ENCODE results near the gene ARHGAP5.

ARHGAP5 gene

DNA sequence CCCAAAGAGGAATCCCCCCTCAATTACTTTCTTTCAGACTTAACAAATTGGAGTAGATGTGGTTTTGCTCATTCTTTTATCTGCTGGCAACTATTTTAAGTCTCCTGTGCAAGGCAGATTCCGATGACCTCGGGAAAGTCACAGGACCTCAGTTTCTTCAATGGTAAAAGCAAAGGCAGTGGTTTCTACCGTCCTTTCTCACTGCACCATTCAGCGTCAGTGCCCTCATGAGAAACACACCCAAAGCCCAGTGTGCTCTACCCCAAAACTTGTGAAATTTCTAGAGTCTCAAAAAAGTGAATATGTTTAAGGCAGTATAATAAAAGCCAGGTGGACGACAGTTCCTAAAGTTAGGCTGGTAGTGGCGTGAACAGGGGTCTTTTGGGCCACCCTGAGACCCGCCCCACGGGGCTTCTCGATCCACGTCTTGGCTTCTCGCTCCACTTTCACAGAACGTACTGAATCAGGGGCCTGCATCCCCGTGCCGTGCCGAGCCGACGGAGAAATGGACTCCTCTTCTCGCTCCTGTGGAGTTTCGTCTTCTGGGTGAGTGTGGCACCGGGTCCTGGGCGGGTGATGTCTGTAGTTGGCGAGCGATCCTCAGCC, 1.3 kb upstream of the ARHGAP5 start:
- DNase-seq = no peak

DNA sequence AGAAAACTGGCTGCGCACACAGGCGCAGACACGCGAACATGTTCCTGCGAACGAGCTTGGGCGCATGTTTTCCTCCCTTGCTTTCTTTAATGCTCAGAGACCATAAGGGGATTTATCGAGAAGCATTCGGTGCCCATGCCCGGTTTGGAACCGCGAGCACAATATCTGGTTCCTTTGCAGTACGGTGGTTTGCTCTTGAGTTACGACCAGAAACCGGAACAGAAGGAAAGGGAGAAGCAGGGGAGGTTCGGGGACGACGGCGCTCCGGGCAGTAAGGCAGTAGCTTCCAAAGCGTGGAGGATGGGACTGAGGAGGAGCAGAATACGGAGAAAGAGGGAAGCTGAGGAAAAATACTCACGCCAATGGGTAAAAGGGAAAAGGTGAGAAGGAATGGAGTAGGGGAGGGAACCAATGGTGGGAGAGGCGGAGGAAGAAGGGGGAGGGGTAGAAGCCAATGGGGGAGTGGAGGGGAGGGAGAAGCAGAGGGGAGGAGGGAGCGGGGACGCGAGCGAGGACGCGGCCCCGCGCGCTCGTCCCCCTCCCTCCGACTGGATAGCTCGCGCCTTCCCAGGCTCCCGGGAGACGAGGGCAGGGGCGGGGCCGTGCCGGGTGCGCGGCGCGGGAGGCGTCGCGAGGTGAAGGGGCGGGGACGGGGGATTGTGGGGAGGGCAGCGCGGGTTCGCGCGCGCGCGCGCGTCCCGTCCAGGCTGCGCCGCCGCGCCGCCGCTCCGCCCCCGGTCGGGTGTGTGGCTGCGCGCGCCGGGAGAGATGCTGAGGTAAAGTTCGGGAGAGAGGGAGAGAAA, 625 bp upstream of the ARHGAP5 start:
- DNase-seq = peak; percentile 71

DNA sequence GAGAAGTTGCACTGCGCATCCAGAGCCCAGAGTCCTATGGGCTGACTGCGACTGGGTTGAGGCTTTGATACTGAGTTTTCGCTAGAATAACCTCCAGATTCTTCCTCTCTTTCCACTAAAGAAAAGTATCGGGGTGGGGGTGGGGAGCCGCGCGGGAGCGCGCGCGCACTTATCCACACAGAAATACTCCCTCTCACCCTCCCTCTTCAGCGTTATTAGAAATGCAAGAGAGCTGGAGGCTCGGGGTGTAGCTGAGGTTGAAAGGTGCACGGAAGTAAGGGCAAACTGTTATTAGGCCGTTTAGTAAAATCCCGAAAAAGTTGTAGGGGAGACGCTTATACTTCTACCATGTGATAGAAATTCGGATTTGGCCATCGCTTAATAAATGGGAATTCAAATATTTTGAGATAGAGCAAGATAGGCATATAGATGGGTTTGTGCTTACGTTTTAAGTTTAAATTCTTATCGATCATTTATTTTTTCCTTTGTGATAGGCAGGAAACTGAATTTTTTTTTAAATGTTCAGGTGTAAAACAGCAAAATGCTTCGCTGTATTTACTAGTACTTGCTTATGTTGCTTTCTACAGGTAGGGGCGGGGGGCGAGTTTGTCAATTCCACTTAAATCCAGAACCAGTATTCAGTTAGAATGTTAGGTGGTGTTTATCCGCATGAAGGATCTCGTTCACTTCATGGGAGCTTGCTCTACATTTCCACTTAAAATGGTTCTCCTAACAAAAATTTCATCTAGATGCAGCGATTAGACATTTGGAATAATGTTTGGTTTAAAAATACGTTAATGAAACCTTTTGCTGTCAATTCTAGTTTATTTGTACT, 1.1 kb downstream of the ARHGAP5 start:
- peak; percentile 17 for DNase-seq

DNA sequence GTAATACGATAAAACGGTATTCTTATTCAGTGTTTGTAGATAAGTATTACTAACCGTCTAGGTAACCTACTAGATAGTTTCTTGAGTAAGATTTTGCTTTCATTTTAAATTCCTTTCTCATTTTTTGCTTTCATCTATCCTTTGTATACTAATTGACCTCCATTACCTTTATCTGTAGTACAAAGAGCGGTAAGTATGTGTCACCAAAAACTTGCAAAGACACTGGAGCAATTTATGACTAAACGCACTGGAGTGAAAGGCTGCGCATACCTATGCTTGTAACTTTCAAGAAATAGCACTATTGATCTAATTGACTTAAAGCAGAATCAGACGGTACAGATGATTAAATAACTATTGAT, 1.7 kb downstream of the ARHGAP5 start:
- DNase-seq = no peak

DNA sequence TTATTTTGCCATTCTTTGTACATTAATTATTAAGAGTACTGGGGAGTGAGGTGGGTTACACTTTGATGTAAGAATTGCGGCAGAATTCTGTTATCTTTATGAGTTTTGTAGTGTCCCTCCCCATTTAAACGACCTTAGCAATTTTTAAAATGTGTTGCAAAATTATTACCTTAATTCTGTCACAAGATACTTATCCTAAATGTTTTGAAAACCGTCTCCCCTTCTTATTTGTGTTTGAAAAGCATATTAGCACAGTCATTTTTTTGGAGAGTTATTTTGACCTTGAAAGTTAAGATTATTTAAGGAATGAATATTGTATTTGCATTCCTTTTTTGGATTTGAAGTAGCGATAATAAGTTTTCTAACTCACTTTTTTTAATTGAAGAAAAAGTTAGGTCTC, 2.2 kb downstream of the ARHGAP5 start:
- DNase-seq = no peak

DNA sequence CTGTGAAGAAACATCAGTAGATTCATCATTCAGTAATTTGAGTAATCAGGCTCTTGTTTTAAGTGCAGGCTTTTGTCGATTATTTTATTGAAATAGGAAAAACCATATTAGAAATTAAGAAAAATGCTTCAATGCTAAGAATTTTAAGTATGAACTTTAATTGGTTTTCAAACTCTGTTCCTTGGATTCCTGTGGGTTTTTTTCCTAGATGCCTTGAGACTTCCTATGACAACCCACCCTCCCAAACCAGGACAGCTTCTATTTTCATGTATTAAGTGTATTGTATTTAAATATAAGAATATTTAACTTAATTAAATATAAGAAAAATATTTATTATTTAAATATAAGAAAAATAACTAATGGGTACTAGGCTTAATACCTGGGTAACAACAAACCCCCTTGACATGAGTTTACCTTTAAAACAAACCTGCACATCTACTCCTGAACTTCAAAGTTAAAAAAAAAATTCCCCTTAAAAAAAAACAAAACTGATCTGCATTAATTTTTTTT, 3.0 kb downstream of the ARHGAP5 start:
- no peak for DNase-seq

DNA sequence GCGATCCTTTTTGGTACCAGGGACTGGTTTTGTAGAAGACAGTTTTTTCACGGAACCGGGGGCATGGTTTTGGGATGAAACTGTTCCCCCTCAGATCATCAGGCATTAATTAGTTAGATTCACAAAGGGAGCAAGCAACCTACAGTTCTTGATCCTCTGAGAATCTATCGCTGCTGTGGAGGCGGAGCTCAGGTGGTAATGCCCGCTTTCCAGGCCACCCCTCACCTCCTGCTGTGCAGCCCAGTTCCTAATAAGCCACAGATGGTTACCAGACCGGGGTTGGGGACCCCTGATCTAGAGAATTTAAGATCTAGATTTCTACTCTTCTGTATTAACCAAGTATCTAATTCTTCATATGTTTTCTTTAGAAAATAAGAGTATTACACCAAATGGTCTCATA, 4.8 kb downstream of the ARHGAP5 start:
- no peak for DNase-seq

DNA sequence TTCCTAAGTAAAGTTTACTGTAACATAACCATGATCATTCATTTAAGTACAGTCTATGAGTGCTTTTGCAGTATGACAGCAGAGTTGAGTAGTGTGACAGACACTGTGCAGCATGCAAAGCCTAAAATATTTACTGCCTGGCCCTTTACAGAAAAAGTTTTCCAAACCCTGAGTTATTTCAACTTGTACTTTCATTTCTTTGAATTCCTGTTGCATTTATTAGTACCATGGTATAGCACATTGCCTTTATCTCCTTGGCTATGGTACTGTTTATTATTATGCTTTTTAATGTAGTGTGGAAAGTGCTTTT, 6.2 kb downstream of the ARHGAP5 start:
- no peak for DNase-seq

DNA sequence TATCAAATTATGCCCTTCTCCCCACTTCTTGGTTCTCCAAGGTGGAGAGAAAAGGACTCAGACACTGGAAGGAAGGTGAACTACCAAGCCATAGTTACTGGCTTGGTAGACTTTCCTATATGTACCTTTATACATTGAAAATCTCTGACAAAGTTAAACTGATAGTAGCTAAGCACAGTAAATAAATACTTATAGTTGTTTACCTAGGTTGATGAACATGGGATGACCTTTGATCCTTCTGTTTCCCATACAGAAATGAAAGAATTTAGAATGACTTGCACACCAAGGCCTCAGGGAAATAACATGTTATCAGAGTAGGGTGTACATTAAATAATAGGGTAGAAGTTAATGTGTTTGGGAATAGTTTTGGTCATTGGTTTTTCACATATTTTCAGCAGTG, 6.7 kb downstream of the ARHGAP5 start:
- DNase-seq = no peak

DNA sequence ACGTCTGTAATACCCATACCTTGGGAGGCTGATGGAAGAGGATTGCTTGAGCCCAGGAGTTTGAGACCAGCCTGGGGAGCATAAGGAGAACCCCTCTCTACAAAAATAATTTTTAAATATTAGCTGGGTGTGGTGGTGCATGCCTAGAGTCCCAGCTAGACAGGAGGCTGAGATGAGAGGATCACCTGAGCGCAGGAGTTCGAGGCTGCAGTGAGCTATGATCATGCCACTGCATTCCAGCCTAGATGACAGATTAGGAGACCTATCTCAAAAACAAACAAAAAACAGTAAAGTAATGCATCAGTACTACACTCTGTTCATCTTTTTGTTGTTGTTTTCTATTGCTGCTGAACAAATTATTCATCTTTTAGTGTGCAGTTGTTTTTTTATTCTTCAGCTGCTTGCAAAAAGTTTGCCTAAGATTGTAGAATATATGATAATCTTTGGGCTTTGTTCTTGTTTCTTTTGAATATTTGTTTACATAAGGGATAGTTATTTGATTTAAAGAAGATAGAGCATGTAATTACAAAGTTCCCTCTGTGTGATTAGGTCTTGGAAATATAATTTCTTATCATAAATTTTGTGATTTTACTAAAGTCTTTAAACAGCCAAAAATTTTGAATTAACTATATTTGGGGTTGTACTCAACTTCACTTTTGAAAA, 8.2 kb downstream of the ARHGAP5 start:
- no peak for DNase-seq

DNA sequence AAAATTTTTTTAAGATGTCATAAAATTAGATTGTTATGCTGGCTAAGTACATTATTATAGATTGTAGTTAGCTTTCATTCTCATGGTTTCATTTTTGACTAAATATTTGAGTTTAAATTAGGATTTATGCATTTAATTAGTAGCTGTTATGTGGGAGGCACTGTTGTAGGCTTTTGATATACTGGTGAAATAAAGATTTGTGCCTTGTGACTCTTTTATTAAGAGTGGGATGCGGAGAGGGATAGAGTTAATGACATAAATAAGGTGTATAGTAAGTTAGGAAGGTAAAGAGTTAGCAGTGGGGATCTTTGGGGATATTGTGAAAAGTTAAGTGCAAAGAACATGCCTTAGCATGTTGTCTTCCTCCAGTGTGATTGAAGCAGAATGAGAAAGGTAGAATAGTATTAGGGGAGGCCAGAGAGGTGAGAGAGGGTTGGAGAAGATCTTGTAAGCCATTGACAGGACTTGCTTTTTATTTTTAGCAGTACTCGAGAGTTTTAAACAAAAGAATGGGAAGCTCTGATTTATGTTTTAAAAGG, 8.8 kb downstream of the ARHGAP5 start:
- DNase-seq = no peak

DNA sequence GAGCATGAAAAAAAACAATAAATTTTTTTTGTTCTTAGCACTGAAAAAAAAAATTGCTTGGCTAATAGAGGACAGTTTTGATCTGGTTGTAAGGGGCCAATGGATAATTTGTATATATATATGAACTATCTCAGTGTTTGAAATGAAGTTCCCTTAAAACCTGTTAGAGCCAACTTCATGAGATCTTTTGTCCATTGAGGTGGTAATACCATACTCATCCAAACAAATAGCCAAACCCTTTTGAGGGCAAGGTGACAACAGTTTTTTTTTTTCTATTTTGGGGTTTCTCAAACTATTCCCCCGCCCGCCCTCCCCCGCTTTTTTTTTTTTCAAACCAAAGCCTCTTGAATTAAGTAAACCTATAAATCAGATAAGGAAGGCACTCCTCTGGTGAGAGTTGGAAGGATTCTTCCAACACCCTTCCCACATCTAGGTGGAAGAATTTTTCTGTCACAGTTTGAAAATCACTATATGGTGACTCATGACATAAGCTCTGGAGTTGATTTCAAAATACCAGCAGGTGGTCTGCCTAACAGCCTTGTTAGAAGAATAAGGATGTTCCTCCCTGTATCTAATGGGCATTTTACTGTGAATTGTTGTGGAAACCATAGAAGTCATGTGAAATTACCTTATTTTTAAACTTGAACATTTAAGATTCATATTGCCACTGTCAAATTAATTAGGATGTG, 10.2 kb downstream of the ARHGAP5 start:
- no peak for DNase-seq

DNA sequence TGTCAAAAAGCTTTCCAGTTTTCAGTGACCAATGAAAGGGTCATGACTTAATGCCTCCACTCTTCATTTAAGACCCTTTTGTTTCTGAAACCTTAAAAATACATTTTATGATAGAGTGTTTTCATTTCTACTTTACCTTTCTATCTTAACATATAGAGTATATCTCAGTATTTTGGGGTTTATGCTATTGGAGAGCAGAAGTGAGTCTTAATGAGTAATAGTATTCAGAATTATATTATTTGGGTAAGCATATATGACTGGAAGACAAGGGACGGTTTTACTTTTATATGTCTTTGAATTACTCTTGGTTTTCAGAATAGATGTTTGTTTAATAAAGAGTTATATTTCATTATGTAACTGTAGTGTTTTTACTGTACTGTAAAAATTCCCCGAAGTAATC, 10.8 kb downstream of the ARHGAP5 start:
- no peak for DNase-seq

DNA sequence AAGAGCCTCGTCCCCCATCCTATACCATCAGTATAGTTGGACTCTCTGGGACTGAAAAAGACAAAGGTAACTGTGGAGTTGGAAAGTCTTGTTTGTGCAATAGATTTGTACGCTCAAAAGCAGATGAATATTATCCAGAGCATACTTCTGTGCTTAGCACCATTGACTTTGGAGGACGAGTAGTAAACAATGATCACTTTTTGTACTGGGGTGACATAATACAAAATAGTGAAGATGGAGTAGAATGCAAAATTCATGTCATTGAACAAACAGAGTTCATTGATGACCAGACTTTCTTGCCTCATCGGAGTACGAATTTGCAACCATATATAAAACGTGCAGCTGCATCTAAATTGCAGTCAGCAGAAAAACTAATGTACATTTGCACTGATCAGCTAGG, 13.6 kb downstream of the ARHGAP5 start:
- no peak for DNase-seq

DNA sequence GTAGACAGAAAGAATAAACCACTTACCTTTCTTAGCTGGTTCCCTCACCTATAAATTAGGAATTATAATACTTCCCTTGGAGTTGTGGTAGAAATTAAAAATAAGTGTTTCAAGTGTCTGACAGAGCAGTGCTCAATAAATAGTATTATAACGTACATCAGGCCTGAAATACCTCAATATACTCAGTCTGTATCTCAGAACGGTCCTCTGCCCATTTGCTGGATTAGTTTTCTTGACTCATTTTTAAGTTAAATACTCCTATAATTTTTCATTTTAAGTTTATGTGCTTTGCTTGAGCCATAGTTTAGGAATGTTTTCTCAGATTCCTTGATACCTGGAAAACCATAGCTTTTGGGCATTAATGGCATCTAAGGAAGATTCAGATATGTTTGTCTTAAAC, 22.4 kb downstream of the ARHGAP5 start:
- no peak for DNase-seq

DNA sequence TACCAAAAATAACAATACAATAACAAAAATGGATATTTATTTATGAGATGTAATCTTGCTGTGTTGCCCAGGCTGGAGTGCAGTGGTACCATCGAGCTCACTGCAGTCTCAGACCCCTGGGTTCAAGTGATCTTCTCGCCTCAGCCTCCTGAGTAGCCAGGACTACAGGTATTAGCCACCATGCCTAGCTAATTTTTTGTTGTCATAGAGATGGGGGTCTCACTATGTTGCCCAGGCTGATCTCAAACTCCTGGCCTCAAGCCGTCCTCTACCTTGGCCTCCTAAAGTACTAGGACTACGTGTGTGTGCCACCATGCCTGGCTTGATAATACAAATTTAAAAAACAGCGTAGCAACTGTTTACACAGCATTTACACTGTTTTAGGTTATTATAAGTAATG, 23.1 kb downstream of the ARHGAP5 start:
- no peak for DNase-seq

DNA sequence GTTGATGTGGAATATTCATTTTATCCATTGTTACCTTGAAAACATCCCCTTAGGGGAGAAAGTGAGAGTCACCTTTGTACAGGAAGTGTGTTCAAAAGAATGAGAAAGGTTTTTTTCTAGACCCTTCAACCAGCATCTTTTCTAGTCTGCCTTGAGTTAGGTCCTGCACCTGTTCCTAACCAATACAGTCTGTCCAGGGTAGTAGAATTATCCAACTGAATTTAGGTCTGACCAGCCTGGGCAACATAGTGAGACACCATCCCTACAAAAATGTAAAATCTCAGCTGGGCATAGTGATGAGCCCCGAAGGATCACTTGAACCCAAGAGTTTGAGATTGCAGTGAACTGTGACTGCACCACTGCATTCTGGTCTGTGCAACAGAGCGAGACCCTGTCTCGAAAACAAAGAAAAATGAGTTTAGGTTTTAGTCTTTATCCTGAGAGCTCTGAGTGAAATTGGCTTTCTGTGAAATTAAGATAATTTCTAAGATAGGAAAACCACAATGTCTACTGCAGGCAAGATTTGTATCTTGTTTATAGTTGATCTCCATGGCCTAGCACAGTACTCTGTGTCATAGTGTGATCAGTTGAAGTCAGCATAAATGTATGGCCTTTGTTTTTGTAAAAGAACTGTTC, 25.2 kb downstream of the ARHGAP5 start:
- DNase-seq = no peak

DNA sequence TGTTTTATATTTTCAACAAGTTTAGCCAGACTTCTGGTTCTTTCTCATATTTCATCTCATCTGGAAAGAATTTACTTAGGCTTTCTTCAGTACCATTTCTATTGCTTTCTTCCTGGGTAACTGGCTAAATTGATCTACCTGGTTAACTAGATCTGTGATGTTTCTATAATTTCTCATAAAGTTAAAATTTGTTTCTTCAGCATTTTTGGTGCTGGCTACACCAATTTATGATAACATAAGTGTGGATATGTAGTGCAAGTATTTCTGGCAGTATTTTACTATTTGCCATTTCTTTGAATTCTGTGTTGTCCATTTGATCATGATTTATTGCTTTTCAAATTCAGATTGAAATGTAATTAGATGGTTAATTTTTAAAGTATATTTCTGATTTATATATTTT, 25.9 kb downstream of the ARHGAP5 start:
- no peak for DNase-seq

DNA sequence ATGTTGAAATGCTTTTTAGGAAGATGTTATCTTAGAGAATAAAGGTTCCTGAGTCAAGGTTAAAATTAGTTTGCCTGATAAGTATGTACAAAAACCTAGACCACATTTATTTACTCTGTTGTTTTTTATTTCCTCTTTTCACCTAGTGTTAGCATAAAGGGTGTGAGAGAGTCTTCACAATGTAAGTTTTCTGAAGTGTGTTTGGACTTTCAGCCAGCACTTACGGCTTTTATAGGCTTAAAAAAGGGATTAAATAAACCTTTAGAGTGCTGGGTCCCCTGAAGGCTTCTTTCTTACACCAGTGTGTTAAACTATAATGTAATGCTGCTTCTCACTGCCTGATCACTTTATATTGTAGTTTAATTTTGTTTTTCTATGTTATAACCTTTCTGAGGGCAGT, 27.2 kb downstream of the ARHGAP5 start:
- DNase-seq = no peak

DNA sequence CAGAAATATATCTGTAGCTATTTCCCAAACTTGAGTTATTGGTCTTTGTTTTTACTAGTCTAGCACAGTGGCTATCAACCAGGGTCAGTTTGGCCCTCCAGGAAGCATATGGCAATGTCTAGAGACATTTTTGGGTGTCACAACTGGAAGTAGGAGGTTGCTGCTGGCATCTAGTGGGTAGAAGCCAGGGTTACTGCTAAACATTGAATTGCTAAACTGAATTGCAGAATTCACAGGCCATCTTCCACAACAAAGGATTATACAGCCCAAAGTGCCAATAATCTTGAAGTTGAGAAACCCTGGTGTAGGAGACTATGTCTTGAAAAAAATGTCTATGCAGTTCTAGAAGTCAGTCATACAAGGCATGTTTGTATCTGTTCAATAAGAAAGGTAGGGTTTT, 27.7 kb downstream of the ARHGAP5 start:
- no peak for DNase-seq

DNA sequence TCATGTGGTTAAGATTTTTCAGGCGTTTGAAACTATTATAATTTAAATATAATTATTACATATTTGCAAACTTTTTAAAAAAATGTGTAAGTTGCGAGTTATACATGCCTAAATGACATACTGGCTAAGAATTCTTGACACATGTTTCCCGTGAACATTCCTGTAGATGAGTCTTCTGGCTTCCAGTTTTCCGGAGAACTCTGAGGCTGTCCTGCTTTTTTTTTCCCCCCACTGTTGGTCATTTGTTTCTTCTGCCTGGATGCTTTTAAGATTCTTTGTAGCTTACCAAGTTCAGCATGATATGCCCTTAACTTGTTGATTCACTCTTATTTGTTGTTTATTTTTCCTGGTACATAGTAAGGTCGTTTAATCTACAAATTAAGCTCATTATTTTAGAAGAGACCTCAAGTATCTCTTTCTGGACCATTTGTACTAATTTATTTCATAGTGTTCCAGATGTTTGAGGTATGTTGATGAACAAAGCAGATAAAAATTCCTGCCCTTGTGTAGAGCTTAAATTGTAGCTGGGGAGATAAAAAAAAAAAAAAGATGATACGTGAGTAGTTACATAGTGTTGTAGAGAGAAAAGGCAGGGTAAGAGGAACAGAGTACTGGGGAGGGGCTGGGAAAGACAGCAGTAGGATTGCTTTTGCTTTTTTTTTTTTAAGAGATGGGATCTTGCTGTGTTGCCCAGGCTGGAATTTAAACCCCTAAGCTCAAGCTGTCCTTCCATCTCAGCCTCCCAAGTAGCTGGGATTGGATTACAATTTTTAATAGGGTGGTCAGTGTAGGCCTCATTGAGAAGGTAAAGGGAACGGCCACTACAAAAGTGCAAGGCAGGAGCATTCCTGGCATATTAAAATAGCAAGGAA, 32.8 kb downstream of the ARHGAP5 start:
- no peak for DNase-seq
